Common myeloid progenitor, CD34-positive (primary cell): ENCODE data around the gene CNKSR2.

ENCODE experiments used
- CTCF ChIA-PET: fragments of 350-600 bp; sonication (Branson Sonifier 250); formaldehyde crosslinking; loops from one replicate; lab custom pipeline; 2021; ENCODE audit warnings: antibody characterized with exemption; lab: Charles Lee
- POLR2A ChIA-PET: fragments of 350-600 bp; sonication (Branson Sonifier 250); formaldehyde crosslinking; loops from one replicate; lab custom pipeline; 2021; ENCODE audit warnings: antibody characterized with exemption; lab: Charles Lee
- DNase-seq, 3 donors: peaks; one replicate each; pipeline versions ENCODE4 v3.0.0 to v3.0.0-alpha.2; 2013
- H3K27ac ChIP-seq, 2 experiments: 1 replicate in 1 of 2; 2 replicates in 1 of 2; pipeline ENCODE4 v1.7.0; 2013; ENCODE audit warnings: inconsistent platforms in 2 of 2, low read length in 2 of 2, mild to moderate bottlenecking in 2 of 2, low read depth in 1 of 2, moderate library complexity in 1 of 2; ENCODE audit not compliant: severe bottlenecking in 2 of 2, insufficient read depth in 1 of 2, poor library complexity in 1 of 2
- H3K27me3 ChIP-seq, 5 experiments: replicated peaks in 2 of 5; 1 replicate in 3 of 5; 2 replicates in 2 of 5; pipeline versions ENCODE4 v1.6.1 to v1.7.0; 2013; ENCODE audit warnings: low read length in 4 of 5, mild to moderate bottlenecking in 2 of 5, moderate library complexity in 2 of 5, inconsistent platforms in 1 of 5; ENCODE audit not compliant: insufficient read depth in 5 of 5, control insufficient read depth in 4 of 5
- H3K36me3 ChIP-seq, 4 experiments: 1 replicate in 2 of 4; 2 replicates in 2 of 4; pipeline versions ENCODE4 v1.6.1 to v1.7.0; 2013; ENCODE audit warnings: low read length in 3 of 4, control low read depth in 1 of 4, mild to moderate bottlenecking in 1 of 4; ENCODE audit not compliant: control insufficient read depth in 4 of 4, insufficient read depth in 4 of 4
- H3K4me1 ChIP-seq, 4 experiments: 1 replicate in 3 of 4; 2 replicates in 1 of 4; pipeline versions ENCODE4 v1.6.1 to v1.7.1; 2013; ENCODE audit warnings: low read length in 3 of 4, mild to moderate bottlenecking in 3 of 4, control low read depth in 1 of 4, inconsistent platforms in 1 of 4, moderate library complexity in 1 of 4; ENCODE audit not compliant: control insufficient read depth in 4 of 4, insufficient read depth in 4 of 4; ENCODE audit errors: control extremely low read depth in 1 of 4
- H3K4me3 ChIP-seq, 7 experiments: 1 replicate in 4 of 7; 2 replicates in 3 of 7; pipeline versions ENCODE4 v1.5.1 to v1.7.0; 2013; ENCODE audit warnings: mild to moderate bottlenecking in 7 of 7, low read length in 6 of 7, moderate library complexity in 6 of 7, inconsistent platforms in 2 of 7, low read depth in 2 of 7, control low read depth in 1 of 7; ENCODE audit not compliant: insufficient read depth in 4 of 7, control insufficient read depth in 1 of 7; ENCODE audit errors: extremely low read depth in 1 of 7
- H3K9me3 ChIP-seq, 5 experiments: 1 replicate in 4 of 5; 2 replicates in 1 of 5; pipeline versions ENCODE4 v1.6.1 to v1.7.1; 2013; ENCODE audit warnings: low read length in 4 of 5, mild to moderate bottlenecking in 2 of 5, inconsistent platforms in 1 of 5, low read depth in 1 of 5, moderate library complexity in 1 of 5; ENCODE audit not compliant: control insufficient read depth in 4 of 5, insufficient read depth in 2 of 5; ENCODE audit errors: control extremely low read depth in 1 of 5
- WGBS: methylation state at CpG from one replicate; pipeline ENCODE4 v1.1.5; 2013; ENCODE audit not compliant: insufficient coverage; 5-methylcytosine and 5-hydroxymethylcytosine counted together

The CNKSR2 gene

DNA sequence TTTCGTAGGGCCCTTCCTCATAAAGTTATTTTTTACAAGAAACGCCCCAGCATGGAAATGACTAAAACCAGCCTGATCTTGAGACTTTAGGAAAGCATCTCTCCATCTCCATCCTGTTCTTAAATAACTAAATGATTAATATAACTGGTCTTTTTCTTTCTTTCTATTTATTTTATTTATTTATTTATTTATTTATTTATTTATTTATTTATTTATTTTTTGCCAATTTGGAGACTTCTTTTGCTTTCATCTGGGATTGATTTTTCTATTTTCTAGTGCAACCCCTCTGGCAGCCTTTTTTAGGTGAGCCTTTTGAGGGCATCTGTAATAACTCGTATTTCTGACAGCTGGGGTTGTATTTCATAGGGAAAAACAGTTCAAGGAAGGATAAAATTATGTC lies 285.1 kb downstream of the CNKSR2 start:
- H3K4me1 ChIP-seq, result peaks cover 0 to 13% (median 5%) of the 10 kb centered on the region in 4 experiments
- WGBS, result no CpG with 5 or more reads among the region's 3 CpGs
- peaks cover 2 to 72% (median 7%) of the 10 kb centered on the region in 5 experiments for H3K27me3 ChIP-seq
- no peak overlapping the region for H3K4me3 ChIP-seq
- H3K36me3 ChIP-seq, result no peaks in the 10 kb centered on the region
- CTCF ChIA-PET, result no interaction called here
- POLR2A ChIA-PET, result no interaction called here
- H3K9me3 ChIP-seq, result peaks cover 0 to 18% (median 0%) of the 10 kb centered on the region in 5 experiments
- H3K27ac ChIP-seq, result no peak overlapping the region
- DNase-seq, result no peak

DNA sequence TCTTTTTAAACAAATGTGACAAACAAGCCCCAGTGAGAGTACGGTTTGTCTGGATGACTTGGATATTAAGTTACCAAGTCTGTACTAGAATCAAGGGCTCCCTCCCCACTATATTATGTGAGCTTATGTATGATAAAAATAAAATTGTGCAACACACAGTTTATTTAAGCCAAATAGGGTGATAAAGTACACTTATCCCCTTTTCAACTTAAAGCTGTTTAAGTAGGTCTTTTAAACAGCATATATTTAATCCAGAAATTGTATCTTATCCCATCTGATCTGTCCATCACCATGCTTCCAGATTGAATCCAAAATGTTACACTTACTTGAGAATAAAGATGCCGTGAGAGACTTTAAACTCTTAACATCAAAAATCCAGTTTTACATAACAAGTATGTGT lies 285.9 kb downstream of the CNKSR2 start:
- peaks cover 0 to 18% (median 0%) of the 10 kb centered on the region in 5 experiments for H3K9me3 ChIP-seq
- DNase-seq, result no peak
- no peaks in the 10 kb centered on the region for H3K36me3 ChIP-seq
- CTCF ChIA-PET, result no interaction called here
- peaks cover 2 to 74% (median 9%) of the 10 kb centered on the region in 5 experiments for H3K27me3 ChIP-seq
- no CpG with 5 or more reads among the region's 2 CpGs for WGBS
- POLR2A ChIA-PET, result no interaction called here
- no peak overlapping the region for H3K27ac ChIP-seq
- peaks cover 0 to 13% (median 5%) of the 10 kb centered on the region in 4 experiments for H3K4me1 ChIP-seq
- H3K4me3 ChIP-seq, result no peak overlapping the region

GRCh38 chrX:21661316-21661715 lies 287.1 kb downstream of the CNKSR2 start:
- CTCF ChIA-PET, result no interaction called here
- H3K9me3 ChIP-seq, result peaks cover 0 to 13% (median 0%) of the 10 kb centered on the region in 5 experiments
- H3K4me1 ChIP-seq, result peaks cover 0 to 8% (median 3%) of the 10 kb centered on the region in 4 experiments
- no peak overlapping the region for H3K4me3 ChIP-seq
- H3K27ac ChIP-seq, result no peak overlapping the region
- 48% methylated on average over 3 of the region's 6 CpGs for WGBS
- no peaks in the 10 kb centered on the region for H3K36me3 ChIP-seq
- POLR2A ChIA-PET, result no interaction called here
- peaks cover 2 to 63% (median 9%) of the 10 kb centered on the region in 5 experiments for H3K27me3 ChIP-seq
- no peak for DNase-seq

- H3K4me1 ChIP-seq, result peaks cover 0 to 6% (median 1%) of the 10 kb centered on the region in 4 experiments
- DNase-seq, result no peak
- ChIA-PET CTCF (no interaction called here), POLR2A (no interaction called here)
- H3K36me3 ChIP-seq, result no peaks in the 10 kb centered on the region
- H3K4me3 ChIP-seq, result no peak overlapping the region
- H3K27ac ChIP-seq, result no peak overlapping the region
- peaks cover 2 to 48% (median 7%) of the 10 kb centered on the region in 5 experiments for H3K27me3 ChIP-seq
- WGBS, result 80% methylated on average over 1 of the region's 4 CpGs
- H3K9me3 ChIP-seq, result no peaks in the 10 kb centered on the region
These were observed 288.5 kb downstream of the CNKSR2 start for GRCh38 chrX:21662761-21663160.

DNA sequence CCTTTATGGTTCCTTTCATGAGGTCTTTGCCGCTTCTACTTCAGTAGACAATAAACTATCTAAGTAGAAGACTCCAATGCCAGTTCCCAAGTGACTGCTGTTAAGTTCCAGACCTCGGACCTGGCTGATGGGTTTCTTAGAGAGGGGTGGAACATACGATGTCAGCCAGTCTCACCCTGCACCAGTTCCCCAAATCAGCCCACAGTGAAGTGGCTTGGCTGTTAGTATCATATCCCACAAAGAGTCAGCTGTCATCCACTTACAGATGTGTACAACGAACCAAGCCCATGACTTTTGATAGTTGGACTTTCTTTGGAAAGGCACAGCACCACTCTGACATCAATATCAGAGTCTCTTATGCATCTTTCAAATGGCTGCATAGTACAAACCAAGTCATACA lies 292.0 kb downstream of the CNKSR2 start:
- WGBS, result 73% methylated on average over 2 of the region's 4 CpGs
- no peak for DNase-seq
- no peaks in the 10 kb centered on the region for H3K4me1 ChIP-seq
- H3K27me3 ChIP-seq, result peaks cover 0 to 21% (median 2%) of the 10 kb centered on the region in 5 experiments
- H3K36me3 ChIP-seq, result no peaks in the 10 kb centered on the region
- no peaks in the 10 kb centered on the region for H3K9me3 ChIP-seq
- CTCF ChIA-PET, result no interaction called here
- POLR2A ChIA-PET, result no interaction called here
- no peak overlapping the region for H3K27ac ChIP-seq
- no peak overlapping the region for H3K4me3 ChIP-seq

GRCh38 chrX:21666679-21667078 lies 292.5 kb downstream of the CNKSR2 start:
- no peaks in the 10 kb centered on the region for H3K9me3 ChIP-seq
- DNase-seq, result no peak
- H3K4me3 ChIP-seq, result no peak overlapping the region
- whole genome bisulfite sequencing, result 67% methylated on average over 2 of the region's 4 CpGs
- H3K27ac ChIP-seq, result no peak overlapping the region
- no peaks in the 10 kb centered on the region for H3K36me3 ChIP-seq
- ChIA-PET CTCF (no interaction called here), POLR2A (no interaction called here)
- H3K4me1 ChIP-seq, result no peaks in the 10 kb centered on the region
- H3K27me3 ChIP-seq, result peaks cover 0 to 19% (median 2%) of the 10 kb centered on the region in 5 experiments

GRCh38 chrX:21674430-21675186 lies 300.4 kb downstream of the CNKSR2 start:
- no peak overlapping the region for H3K4me3 ChIP-seq
- 52% methylated on average over 2 of the region's 4 CpGs for WGBS
- no peak for DNase-seq
- no peaks in the 10 kb centered on the region for H3K9me3 ChIP-seq
- ChIA-PET CTCF (no interaction called here), POLR2A (no interaction called here)
- H3K36me3 ChIP-seq, result no peaks in the 10 kb centered on the region
- H3K27ac ChIP-seq, result no peak overlapping the region
- H3K4me1 ChIP-seq, result no peaks in the 10 kb centered on the region
- peaks cover 0 to 13% (median 0%) of the 10 kb centered on the region in 5 experiments for H3K27me3 ChIP-seq
